ENCODE measurements around the gene QDPR. TPM values are rescaled to one million over a fixed set of nuclear protein-coding genes. Genes with fewer than 3 reads are reported as not detected.
A peak's percentile ranks its signal among the peaks of the same experiment; 100 is the strongest.
"Not testable (repeated sequence)": the region's sequence is repeated elsewhere in the genome, so short reads cannot be mapped to it uniquely, and the experiment has no call there.

Gene QDPR
- total and polyA plus RNA-seq, 8 donors = 0.45 to 90.4 (median 19.9) TPM

DNA sequence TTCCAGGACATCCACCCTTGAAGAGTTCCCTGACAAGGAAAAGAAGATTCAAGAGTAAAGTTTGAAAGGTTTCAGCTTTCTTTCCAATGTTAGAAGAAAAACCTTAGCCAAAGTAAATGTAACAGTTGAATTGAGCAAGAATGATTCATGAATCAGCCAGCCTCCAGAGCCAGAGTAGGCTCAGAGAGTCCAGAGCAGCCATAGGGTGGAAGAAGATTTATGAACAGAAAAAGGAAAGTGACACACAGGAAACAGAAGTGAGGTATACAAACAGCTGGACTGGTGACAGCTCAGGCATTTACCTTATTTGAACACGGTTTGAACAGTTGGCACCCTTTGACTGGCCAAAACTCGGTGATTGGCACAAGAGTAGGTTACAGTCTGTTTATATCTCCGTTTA lies 63.2 kb downstream of the QDPR start:
- 36 to 52% (median 44%) methylated on average over 3 of the region's 3 CpGs for WGBS, 5 donors
- no peak for DNase-seq
- Histone ChIP-seq H3K36me3 (no peaks in the 10 kb centered on the region), H3K27ac (no peak overlapping the region), H3K4me1 (no peaks in the 10 kb centered on the region), H3K4me3 (no peak overlapping the region), H3K27me3 (no peaks in the 10 kb centered on the region), H3K9me3 (peaks cover 0 to 7% (median 3%) of the 10 kb centered on the region in 4 donors)
- intact Hi-C loops (cut with DNase I; ENCODE audit: low total_unique reads) = loop anchor here (10.0 kb wide), 1 partner anchor 1164 kb away; no protein-coding TSS in a partner anchor
- TF ChIP-seq POLR2A (IDR thresholded peaks at IDR 0.05) (no peak), POLR2AphosphoS5 (IDR thresholded peaks at IDR 0.05) (no peak), EP300 (IDR thresholded peaks at IDR 0.05) (no peak)
- TF ChIP-seq, protein P1, sequence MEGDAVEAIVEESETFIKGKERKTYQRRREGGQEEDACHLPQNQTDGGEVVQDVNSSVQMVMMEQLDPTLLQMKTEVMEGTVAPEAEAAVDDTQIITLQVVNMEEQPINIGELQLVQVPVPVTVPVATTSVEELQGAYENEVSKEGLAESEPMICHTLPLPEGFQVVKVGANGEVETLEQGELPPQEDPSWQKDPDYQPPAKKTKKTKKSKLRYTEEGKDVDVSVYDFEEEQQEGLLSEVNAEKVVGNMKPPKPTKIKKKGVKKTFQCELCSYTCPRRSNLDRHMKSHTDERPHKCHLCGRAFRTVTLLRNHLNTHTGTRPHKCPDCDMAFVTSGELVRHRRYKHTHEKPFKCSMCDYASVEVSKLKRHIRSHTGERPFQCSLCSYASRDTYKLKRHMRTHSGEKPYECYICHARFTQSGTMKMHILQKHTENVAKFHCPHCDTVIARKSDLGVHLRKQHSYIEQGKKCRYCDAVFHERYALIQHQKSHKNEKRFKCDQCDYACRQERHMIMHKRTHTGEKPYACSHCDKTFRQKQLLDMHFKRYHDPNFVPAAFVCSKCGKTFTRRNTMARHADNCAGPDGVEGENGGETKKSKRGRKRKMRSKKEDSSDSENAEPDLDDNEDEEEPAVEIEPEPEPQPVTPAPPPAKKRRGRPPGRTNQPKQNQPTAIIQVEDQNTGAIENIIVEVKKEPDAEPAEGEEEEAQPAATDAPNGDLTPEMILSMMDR (IDR thresholded peaks at IDR 0.05) = no peak

DNA sequence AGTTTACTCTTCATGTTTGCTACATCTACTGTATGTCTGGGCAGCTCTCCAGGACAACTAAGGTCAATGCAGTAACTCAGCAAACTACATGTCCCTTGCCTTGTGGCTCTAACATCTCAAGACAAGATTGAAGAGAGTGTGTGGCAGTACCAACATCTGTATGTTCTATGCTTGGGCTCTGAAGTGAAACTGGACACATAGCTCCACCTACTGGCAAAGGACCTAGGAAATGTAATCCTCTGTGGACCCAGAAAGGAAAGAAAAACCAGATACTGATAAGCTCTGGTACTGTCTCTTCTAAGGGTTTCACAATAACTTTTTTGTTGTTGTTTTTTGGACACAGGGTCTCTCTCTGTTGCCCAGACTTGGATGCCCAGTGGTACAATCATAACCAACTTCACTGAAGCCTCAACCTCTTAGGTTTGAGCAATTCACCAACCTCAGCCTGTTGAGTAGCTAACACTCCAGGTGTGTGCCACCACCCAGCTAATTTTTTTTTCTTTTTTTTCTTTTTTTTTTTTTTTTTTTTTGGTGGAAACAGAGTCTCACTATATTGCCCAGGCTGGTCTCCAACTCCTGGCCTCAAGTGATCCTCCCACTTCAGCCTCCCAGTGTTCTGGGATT lies 64.1 kb downstream of the QDPR start:
- H3K27me3 ChIP-seq = no peaks in the 10 kb centered on the region
- no peak overlapping the region for H3K4me3 ChIP-seq
- no peak overlapping the region for H3K27ac ChIP-seq
- no peaks in the 10 kb centered on the region for H3K36me3 ChIP-seq
- DNase-seq = peak; percentile 33 to 88
- peaks cover 0 to 12% (median 6%) of the 10 kb centered on the region in 4 donors for H3K9me3 ChIP-seq
- intact Hi-C loops (cut with DNase I; ENCODE audit: low total_unique reads) = loop anchor here (10.0 kb wide), 1 partner anchor 1163 kb away; no protein-coding TSS in a partner anchor
- TF ChIP-seq, protein P1 (IDR thresholded peaks at IDR 0.05) = peak in 4 of 7 experiments; percentile 37 to 55 (median 46)
- TF ChIP-seq POLR2AphosphoS5 (IDR thresholded peaks at IDR 0.05) = no peak
- no peaks in the 10 kb centered on the region for H3K4me1 ChIP-seq

DNA sequence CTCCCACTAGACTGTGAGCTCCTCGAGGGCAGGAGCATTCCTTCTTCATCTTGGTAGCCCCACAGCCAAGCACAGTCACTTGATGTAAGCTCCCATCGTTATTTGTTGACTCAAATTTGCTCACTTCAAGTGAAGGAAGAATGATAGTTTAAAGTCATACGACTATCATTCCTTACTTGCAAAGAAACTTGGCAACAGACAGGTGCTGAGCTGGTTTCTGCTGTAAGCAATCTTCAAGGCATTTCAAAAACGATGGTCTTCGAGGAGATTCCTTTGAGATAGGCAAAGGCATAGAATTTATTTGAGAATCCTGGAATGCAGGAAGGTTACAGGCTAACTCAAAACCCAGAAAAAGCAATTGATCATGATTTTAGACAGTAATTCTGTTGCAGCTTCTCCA lies 64.8 kb downstream of the QDPR start:
- Histone ChIP-seq H3K27me3 (no peaks in the 10 kb centered on the region), H3K4me1 (no peaks in the 10 kb centered on the region), H3K27ac (no peak overlapping the region), H3K4me3 (no peak overlapping the region), H3K36me3 (no peaks in the 10 kb centered on the region), H3K9me3 (peaks cover 0 to 15% (median 6%) of the 10 kb centered on the region in 4 donors)
- WGBS, 5 donors = 69 to 74% (median 71%) methylated on average over 5 of the region's 5 CpGs
- DNase-seq = no peak
- intact Hi-C loops (cut with DNase I; ENCODE audit: low total_unique reads) = loop anchor here (10.0 kb wide), 1 partner anchor 1162 kb away; no protein-coding TSS in a partner anchor
- TF ChIP-seq, protein P1 (IDR thresholded peaks at IDR 0.05) = no peak
- no peak for TF ChIP-seq POLR2A (IDR thresholded peaks at IDR 0.05)
- no peak for TF ChIP-seq EP300 (IDR thresholded peaks at IDR 0.05)
- no peak for TF ChIP-seq POLR2AphosphoS5 (IDR thresholded peaks at IDR 0.05)

DNA sequence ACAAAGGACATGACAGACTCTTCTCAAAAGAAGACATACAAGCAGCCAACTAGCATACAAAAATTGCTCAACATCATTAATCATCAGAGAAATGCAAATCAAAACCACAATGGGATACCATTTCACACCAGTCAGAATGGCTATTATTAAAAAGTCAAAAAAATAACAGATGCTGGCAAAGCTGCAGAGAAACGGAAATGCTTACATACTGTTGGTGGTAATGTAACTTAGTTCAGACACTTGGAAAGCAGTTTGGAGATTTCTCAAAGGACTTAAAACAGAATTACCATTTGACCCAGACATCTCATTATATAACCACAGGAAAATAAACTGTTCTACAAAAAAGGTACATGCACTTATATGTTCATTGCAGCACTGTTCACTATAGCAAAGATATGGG lies 69.4 kb downstream of the QDPR start:
- not testable (repeated sequence) for H3K27me3 ChIP-seq, DNase-seq, H3K4me3 ChIP-seq, H3K27ac ChIP-seq, H3K4me1 ChIP-seq, H3K36me3 ChIP-seq
- peaks cover 0 to 15% (median 7%) of the 10 kb centered on the region in 4 donors for H3K9me3 ChIP-seq
- WGBS, 5 donors = 68 to 79% (median 71%) methylated on average over 1 of the region's 1 CpG
- intact Hi-C loops (cut with DNase I; ENCODE audit: low total_unique reads) = loop anchor here (10.0 kb wide), 1 partner anchor 1158 kb away; no protein-coding TSS in a partner anchor

DNA sequence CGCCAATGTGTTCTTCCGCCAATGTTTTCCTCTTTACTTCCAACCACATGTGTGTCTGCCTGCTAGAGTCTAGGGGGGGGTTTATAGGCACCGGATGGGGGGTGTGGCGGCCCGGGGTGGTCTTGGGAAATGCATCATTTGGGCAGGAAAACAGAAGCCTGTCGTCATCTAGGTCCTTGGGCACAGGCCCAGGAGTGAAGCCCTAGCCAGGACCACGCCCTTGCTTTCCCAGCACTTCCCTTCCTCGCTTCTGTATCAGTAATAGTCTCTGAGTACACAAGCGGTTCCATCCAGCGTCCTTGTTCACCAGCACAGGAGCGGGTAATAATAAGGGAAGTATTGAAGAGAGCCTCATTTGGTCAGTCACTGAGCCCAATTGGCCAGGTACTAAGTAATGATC lies 74.5 kb downstream of the QDPR start:
- WGBS, 5 donors = 78 to 81% (median 80%) methylated on average over 11 of the region's 11 CpGs

More for the DNA sequence above, 74.5 kb downstream of the QDPR start:
- no peaks in the 10 kb centered on the region for H3K4me1 ChIP-seq
- TF ChIP-seq POLR2A (IDR thresholded peaks at IDR 0.05) (no peak), EP300 (IDR thresholded peaks at IDR 0.05) (no peak), POLR2AphosphoS5 (IDR thresholded peaks at IDR 0.05) (no peak)
- TF ChIP-seq, protein P1 (IDR thresholded peaks at IDR 0.05) = no peak
- no peaks in the 10 kb centered on the region for H3K36me3 ChIP-seq
- H3K27ac ChIP-seq = no peak overlapping the region
- H3K9me3 ChIP-seq = peaks cover 0 to 11% (median 3%) of the 10 kb centered on the region in 4 donors
- H3K27me3 ChIP-seq = no peaks in the 10 kb centered on the region
- intact Hi-C loops (cut with DNase I; ENCODE audit: low total_unique reads) = no loop called here
- DNase-seq = no peak
- no peak overlapping the region for H3K4me3 ChIP-seq

All from stomach (tissue), 9 donors.